AG04450 (cell line): ENCODE measurements around the gene ALG8. TPM values are rescaled to one million over a fixed set of nuclear protein-coding genes. Genes with fewer than 3 reads are reported as not detected.

Experiments
- CTCF ChIA-PET: fragments of 300-600, 350-600 bp; formaldehyde crosslinking; extraction: SDS; loops from one replicate; lab custom pipeline; 2022; ENCODE audit warnings: antibody characterized with exemption, inconsistent platforms; lab: Charles Lee
- POLR2A ChIA-PET: fragments of 350-600 bp; formaldehyde crosslinking; extraction: SDS; loops from one replicate; lab custom pipeline; 2021; ENCODE audit warnings: antibody characterized with exemption, inconsistent platforms; lab: Yijun Ruan, JAX
- DNase-seq: peaks from one replicate; pipeline ENCODE4 v3.0.0-alpha.2; 2011; ENCODE audit warnings: low read depth, low spot score
- H3K27ac ChIP-seq: one replicate; pipeline ENCODE4 v1.5.1; 2012; ENCODE audit warnings: low read depth, low read length, control low read depth
- H3K27me3 ChIP-seq: one replicate; pipeline ENCODE4 v1.6.0; 2012; ENCODE audit warnings: low read length; ENCODE audit not compliant: control insufficient read depth, insufficient read depth
- H3K4me3 ChIP-seq: 2 replicates; pipeline ENCODE4 v1.5.1; 2011; ENCODE audit warnings: mild to moderate bottlenecking, low read depth, low read length, control low read depth
- H3K9me3 ChIP-seq: 2 replicates; pipeline ENCODE4 v1.5.1; 2012; ENCODE audit warnings: low read length; ENCODE audit not compliant: control insufficient read depth, insufficient read depth
- CTCF ChIP-seq: IDR thresholded peaks from 2 replicates; pipeline ENCODE4 v1.5.1; 2011; ENCODE audit warnings: low read depth, low read length, control low read depth, inconsistent platforms
- polyA plus RNA-seq: library from polyadenylated mRNA; depleted of rRNA; stranded (reverse); fragments of >200 nt; gene quantifications from 2 replicates; pipeline ENCODE4 v1.2.3, GENCODE V29; 2011

Gene ALG8
- polyA plus RNA-seq, 1 experiment: 80.0 TPM

GRCh38 chr11:78074756-78075155 lies 64.7 kb downstream of the ALG8 start:
- TF ChIP-seq CTCF: no peak
- POLR2A ChIA-PET: no interaction called here
- CTCF ChIA-PET: no interaction called here

GRCh38 chr11:78072455-78072854 lies 67.0 kb downstream of the ALG8 start:
- DNase-seq: no peak
- no peaks in the 10 kb centered on the region for H3K9me3 ChIP-seq
- no peaks in the 10 kb centered on the region for H3K27me3 ChIP-seq
- ChIA-PET CTCF (no interaction called here), POLR2A (no interaction called here)
- H3K4me3 ChIP-seq: no peak overlapping the region
- no peak for TF ChIP-seq CTCF
- no peak overlapping the region for H3K27ac ChIP-seq

More at GRCh38 chr11:78074756-78075155, 64.7 kb downstream of the ALG8 start:
- no peaks in the 10 kb centered on the region for H3K27me3 ChIP-seq
- no peak overlapping the region for H3K27ac ChIP-seq
- H3K4me3 ChIP-seq: no peak overlapping the region
- no peak for DNase-seq
- H3K9me3 ChIP-seq: peaks cover 4% of the 10 kb centered on the region; the same call in 1 of the 2 replicates

GRCh38 chr11:78071717-78072116 lies 67.7 kb downstream of the ALG8 start:
- ChIA-PET CTCF (no interaction called here), POLR2A (no interaction called here)
- no peak for TF ChIP-seq CTCF
- no peak for DNase-seq
- no peaks in the 10 kb centered on the region for H3K27me3 ChIP-seq
- no peaks in the 10 kb centered on the region for H3K9me3 ChIP-seq
- H3K4me3 ChIP-seq: no peak overlapping the region
- H3K27ac ChIP-seq: no peak overlapping the region

- CTCF ChIA-PET: no interaction called here
- no peak for DNase-seq
- POLR2A ChIA-PET: no interaction called here
These were observed 68.8 kb downstream of the ALG8 start for GRCh38 chr11:78070621-78071020.

GRCh38 chr11:78069465-78069864 lies 70.0 kb downstream of the ALG8 start:
- TF ChIP-seq CTCF: no peak
- CTCF ChIA-PET: interaction anchor here (0.6 to 1.4 kb wide), 2 partner anchors 10 to 23 kb away, joined by 3 to 9 read pairs; no protein-coding TSS in a partner anchor
- Histone ChIP-seq H3K27me3 (no peaks in the 10 kb centered on the region), H3K27ac (no peak overlapping the region), H3K4me3 (no peak overlapping the region), H3K9me3 (no peaks in the 10 kb centered on the region)
- POLR2A ChIA-PET: no interaction called here
- no peak for DNase-seq

More at GRCh38 chr11:78070621-78071020, 68.8 kb downstream of the ALG8 start:
- Histone ChIP-seq H3K27me3 (no peaks in the 10 kb centered on the region), H3K27ac (no peak overlapping the region), H3K9me3 (no peaks in the 10 kb centered on the region), H3K4me3 (no peak overlapping the region)
- no peak for TF ChIP-seq CTCF
